Measurements from ENCODE around the gene FUT3.
"Not testable (repeated sequence)": the region's sequence is repeated elsewhere in the genome, so short reads cannot be mapped to it uniquely, and the experiment has no call there.

FUT3 gene

DNA sequence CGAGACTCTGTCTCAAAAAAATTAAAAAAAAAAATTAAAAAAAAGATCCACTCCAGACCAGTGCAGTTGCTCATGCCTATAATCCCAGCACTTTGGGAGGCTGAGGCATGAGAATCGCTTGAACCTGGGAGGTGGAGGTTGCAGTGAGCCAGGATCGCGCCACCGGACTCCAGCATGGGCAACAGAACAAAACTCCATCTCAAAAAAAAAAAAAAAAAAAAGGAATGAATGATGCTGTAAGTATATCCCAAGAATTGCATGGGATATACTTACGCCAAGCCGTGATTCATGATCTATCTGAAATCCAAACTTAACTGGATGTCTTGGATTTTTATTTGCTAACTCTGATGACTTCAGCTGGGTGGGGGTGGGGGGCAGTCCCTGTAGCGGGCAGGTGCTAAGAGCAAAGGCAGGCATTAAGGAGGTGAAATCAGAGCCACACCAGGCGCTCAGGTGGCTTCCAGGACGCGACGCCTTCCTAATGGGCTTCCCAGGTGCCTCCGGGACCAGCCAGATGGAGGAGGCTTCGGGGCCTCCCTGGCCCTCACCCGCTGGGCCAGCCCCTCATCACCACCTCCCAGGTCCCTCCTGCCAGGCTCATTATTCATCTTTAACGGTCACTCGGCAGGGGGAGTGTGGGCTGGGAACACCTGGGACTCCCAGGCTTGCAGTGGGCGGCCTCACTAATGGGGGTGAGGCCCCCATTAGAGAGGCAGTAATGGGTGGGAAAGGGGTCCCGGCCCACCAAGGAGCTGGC is 30.5 kb upstream of the FUT3 start:
- no peak for DNase-seq (ENCODE audit: low spot score)

DNA sequence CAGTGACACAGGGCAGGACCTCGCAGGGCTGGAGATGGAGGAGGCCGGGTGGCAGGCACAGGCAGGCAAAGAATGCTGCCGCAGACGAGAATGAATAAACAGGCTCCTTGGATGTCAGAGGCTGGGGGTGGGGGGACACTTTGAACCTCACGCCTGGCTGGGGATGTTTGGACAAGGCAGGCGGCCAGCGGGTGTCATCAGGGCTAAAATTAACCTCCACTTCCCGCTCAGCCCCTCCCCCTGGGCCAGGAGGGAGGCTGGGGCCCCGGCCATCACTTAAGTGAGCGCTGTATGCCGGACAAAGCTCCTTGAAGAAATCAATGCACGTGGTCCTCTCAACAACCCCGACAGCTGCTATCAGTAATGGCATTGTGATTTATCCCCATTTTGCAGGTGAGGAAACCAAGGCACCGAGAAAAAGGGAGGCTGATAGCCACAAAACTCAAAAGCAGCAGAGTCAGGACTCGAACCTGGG is 29.4 kb upstream of the FUT3 start:
- no peak for DNase-seq (ENCODE audit: low spot score)

- no peak for DNase-seq (ENCODE audit: low spot score)
These were observed 28.9 kb upstream of the FUT3 start for GRCh38 chr19:5880196-5880595.

- DNase-seq (ENCODE audit: low spot score), result no peak
These were observed 26.6 kb upstream of the FUT3 start for GRCh38 chr19:5877882-5878281.

GRCh38 chr19:5877427-5877826 is 26.2 kb upstream of the FUT3 start:
- DNase-seq (ENCODE audit: low spot score), result no peak

- not testable (repeated sequence) for DNase-seq (ENCODE audit: low spot score)
These were observed 23.2 kb upstream of the FUT3 start for GRCh38 chr19:5874496-5874895.

DNA sequence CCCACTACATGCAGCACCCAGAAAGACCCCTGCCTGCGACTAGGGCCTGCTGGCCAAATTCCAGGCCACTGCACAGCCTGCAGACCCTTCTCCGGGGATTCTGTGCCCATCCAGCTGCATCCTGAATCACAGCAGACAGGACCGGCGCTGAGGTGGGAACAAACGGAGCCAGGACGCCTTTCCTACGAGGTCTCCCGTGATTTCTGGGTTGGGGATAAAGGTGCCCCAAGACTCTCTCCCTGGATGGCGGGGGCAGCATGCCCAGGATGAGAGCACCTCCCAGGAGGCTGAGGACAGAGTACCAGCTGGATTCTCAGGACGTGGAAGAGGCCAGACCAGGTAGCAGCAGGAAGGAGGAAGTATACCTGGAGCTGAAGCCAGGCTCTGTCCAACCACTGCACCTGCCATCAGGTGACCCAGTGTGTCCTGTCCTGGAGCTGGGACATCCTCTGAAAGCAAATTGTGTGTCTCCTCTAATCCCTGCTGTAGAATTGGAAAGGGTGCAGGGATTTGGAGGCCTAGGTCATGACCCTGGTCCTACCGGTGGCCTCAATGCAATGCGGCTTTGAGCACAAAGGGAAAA is 22.5 kb upstream of the FUT3 start:
- DNase-seq (ENCODE audit: low spot score), result no peak

DNA sequence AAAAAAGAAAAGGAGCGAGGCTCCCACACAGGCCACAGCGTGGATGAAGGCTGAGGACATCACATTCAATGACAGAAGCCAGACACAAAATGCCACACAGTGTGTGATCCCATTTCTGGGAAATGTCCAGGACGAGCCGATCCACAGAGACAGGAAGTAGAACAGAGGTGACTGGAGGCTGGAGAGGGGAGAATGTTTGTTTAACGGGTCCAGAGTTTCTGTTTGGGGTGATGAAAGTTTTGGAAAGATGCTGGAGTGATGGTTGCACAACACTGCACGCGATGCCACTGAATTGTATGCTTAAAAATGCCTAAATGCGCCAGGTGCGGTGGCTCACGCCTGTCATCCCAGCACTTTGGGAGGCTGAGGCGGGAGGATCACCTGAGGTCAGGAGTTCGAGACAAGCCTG is 19.7 kb upstream of the FUT3 start:
- DNase-seq (ENCODE audit: low spot score), result no peak

GRCh38 chr19:5867201-5868136 is 16.2 kb upstream of the FUT3 start:
- no peak for DNase-seq (ENCODE audit: low spot score)

- no peak for DNase-seq (ENCODE audit: low spot score)
These were observed 14.5 kb upstream of the FUT3 start for GRCh38 chr19:5865772-5866171.

- DNase-seq (ENCODE audit: low spot score), result no peak
These were observed 13.7 kb upstream of the FUT3 start for GRCh38 chr19:5864725-5865486.

DNA sequence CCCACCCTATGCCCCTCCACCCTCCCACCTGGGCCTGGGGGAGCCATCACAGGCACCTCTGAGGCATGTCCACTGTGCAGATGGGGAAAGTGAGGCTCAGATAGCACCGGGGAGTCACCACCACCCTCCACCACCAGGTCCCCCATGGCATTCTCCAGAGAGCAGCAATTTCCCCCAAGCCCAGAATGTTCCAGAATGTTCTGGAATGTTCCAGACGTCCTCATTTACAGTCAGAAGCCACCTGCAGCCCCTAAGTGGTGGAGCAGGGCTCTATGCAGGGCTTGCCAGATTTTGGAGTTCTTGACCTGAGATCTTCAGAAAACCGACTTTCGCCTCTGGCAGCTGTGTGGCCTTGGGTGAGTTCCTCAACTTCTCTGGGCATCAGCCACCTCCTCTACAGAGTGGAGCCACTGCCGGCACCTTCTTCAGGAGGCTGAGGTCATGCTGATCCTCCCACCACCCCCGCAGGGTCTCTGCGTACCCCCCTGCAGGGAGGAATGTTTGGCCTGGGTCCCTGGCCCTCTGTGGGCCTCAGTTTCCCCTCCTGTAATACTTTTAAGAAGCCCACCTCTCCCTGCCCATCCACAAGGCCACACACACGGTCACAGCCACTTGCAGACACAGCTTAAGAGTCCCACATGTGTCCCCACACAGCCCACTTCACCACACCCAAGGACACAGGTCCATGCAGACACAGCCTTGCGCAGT is 12.9 kb upstream of the FUT3 start:
- DNase-seq (ENCODE audit: low spot score), result no peak

GRCh38 chr19:5863030-5863665 is 11.9 kb upstream of the FUT3 start:
- no peak for DNase-seq (ENCODE audit: low spot score)

DNA sequence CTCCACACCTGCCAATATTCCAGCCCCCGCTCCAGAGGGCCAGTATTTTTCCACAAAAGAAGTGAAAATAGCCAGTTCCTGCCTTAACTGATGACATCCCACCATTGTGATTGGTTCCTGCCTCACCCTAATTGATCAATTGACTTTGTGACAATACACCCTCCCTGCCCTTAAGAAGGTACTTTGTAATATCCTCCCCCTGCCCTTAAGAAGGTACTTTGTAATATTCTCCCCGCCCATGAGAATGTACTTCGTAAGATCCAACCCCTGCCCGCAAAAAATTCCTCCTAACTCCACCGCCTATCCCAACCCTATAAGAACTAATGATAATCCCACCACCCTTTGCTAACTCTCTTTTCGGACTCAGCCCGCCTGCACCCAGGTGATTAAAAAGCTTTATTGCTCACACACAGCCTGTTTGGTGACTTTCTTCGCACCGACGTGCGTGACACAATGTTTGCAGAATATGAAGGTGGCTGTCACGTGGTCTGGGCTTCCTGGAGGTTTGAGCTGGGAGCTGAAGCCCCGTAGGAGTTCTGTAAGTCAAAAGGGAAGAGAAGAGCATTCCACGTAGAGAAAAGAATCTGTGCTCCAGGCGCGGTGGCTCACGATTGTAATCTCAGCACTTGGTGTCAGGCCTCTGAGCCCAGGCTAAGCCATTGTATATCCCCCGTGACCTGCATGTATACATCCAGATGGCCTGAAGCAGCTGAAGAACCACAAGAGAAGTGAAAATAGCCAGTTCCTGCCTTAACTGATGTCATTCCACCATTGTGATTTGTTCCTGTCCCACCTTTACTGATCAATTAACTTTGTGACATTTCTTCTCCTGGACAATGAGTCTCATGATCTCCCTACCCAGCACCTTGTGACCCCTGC is 6.2 kb upstream of the FUT3 start:
- no peak for DNase-seq (ENCODE audit: low spot score)

DNA sequence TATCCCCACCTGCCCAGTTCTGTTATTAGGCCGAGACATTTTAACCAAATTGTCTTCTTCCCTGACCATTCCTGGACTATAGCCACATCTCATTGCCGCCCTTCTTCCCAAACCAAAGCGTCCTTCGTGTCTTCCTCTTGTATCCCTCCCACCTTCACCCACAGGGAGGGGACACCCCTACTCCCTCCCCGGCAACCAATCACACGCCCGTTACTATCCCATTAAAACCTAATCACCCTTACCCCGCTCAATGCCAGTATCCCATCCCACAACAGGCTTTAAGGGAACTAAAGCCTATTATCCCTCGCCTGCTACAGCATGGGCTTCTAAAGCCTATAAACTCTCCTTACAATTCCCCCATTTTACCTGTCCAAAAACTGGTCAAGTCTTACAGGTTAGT is 3.9 kb upstream of the FUT3 start:
- DNase-seq (ENCODE audit: low spot score), result not testable (repeated sequence)

DNA sequence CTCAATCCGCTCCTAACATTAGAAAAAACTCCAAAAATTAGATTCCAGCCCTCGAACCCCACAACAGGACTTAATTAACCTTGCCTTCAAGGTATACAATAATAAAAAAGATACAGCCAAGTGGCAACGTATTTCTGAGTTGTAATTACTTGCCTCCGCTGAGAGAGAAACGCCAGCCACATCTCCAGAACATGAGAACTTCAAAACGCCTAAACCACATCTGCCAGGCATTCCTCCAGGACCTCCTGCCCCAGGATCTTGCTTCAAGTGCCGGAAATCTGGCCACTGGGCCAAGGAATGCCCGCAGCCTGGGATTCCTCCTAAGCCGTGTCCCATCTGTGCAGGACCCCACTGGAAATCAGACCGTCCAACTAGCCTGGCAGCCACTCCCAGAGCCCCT is 2.9 kb upstream of the FUT3 start:
- not testable (repeated sequence) for DNase-seq (ENCODE audit: low spot score)

DNA sequence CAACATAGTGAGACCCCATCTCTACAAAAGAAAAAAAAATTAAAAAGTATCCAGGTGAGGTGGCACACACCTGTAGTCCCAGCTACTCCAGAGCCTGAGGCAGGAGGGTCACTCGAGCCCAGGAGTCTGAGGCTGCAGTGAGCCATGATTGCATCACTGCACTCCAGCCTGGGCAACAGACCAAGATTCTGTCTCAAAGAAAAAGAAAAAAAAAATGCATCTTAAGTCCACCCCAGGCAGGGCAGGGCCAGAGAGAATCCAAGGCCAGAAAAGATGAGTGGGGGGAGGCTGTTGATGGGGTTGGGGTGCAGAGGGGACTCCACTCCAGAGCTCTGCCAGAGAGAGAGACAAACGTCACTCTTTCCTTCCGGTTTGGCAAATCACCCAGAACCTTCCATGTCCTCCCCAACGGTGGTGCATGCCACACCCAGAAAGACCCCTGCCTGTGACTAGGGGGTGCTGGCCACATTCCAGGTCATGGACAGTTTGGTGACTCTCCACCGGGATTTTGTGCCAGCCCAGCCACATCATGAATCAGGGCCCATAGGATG is 431 bp downstream of the FUT3 start:
- DNase-seq (ENCODE audit: low spot score), result no peak

- DNase-seq (ENCODE audit: low spot score), result no peak
These were observed 1.1 kb downstream of the FUT3 start for GRCh38 chr19:5850189-5850588.

DNA sequence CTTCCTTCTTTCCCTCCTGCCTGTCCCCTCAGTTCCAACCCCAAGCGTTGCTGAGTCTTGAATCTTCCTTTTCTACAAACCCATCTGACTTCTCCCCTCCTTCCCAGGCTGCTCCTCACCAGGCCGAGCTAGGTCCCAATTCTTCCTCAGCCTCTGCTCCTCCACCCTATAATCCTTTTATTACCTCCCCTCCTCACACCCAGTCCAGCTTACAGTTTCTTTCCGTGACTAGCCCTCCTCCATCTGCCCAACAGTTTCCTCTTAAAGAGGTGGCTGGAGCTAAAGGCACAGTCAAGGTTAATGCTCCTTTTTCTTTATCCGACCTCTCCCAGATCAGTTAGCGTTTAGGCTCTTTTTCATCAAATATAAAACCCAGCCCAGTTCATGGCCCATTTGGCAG is 2.6 kb downstream of the FUT3 start:
- DNase-seq (ENCODE audit: low spot score), result not testable (repeated sequence)

Measured in CD4-positive, alpha-beta T cell treated with Interleukin-2 at 100 ng/mL for 4 hours (primary cell).